DND-41 (cell line): ENCODE measurements around the gene AUTS2.

Source experiments
- ATAC-seq: fragments of 200-7000 bp; cut with Tn5 transposase; 3 replicates; pipeline ENCODE4 v1.9.1; 2021; ENCODE audit warnings: low read depth; ENCODE audit not compliant: insufficient read depth
- DNase-seq: peaks from one replicate; pipeline ENCODE4 v3.0.0-alpha.2; 2020
- H2AFZ ChIP-seq: 2 replicates; pipeline ENCODE4 v1.6.0; 2012; ENCODE audit warnings: low read depth, low read length
- H3K27ac ChIP-seq: 2 replicates; pipeline ENCODE4 v1.5.1; 2012; ENCODE audit warnings: low read length, inconsistent platforms
- H3K27me3 ChIP-seq: fragments of 200-600 bp; sonication (generic); 2 replicates; pipeline ENCODE4 v1.6.0; 2012; ENCODE audit warnings: low read length, mild to moderate bottlenecking, inconsistent platforms; ENCODE audit not compliant: insufficient read depth, poor library complexity
- H3K36me3 ChIP-seq: 2 replicates; pipeline ENCODE4 v1.5.1; 2012; ENCODE audit warnings: low read length, inconsistent platforms; ENCODE audit not compliant: insufficient read depth
- H3K4me1 ChIP-seq: 2 replicates; pipeline ENCODE4 v1.5.1; 2012; ENCODE audit warnings: mild to moderate bottlenecking, low read length; ENCODE audit not compliant: insufficient read depth
- H3K4me2 ChIP-seq: 2 replicates; pipeline ENCODE4 v1.6.0; 2012; ENCODE audit warnings: mild to moderate bottlenecking, moderate library complexity, low read length, inconsistent platforms; ENCODE audit not compliant: insufficient read depth
- H3K4me3 ChIP-seq, 2 experiments: fragments of 200-600 bp in 1 of 2; shearing (Covaris generic) in 1 of 2; 2 replicates each; pipeline ENCODE4 v1.5.1; 2012 to 2016; ENCODE audit warnings: inconsistent platforms in 2 of 2, low read length in 2 of 2, mild to moderate bottlenecking in 2 of 2, low read depth in 1 of 2, moderate library complexity in 1 of 2
- H3K79me2 ChIP-seq: 2 replicates; pipeline ENCODE4 v1.6.0; 2012; ENCODE audit warnings: low read length, inconsistent platforms; ENCODE audit not compliant: insufficient read depth
- H3K9ac ChIP-seq: 2 replicates; pipeline ENCODE4 v1.6.0; 2012; ENCODE audit warnings: low read depth, mild to moderate bottlenecking, inconsistent platforms, low read length, moderate library complexity
- H3K9me3 ChIP-seq: 2 replicates; pipeline ENCODE4 v1.5.1; 2012; ENCODE audit warnings: low read length, moderate library complexity, mild to moderate bottlenecking, inconsistent platforms; ENCODE audit not compliant: insufficient read depth, severe bottlenecking
- H4K20me1 ChIP-seq: 2 replicates; pipeline ENCODE4 v1.6.0; 2012; ENCODE audit warnings: low read length; ENCODE audit not compliant: insufficient read depth
- CTCF ChIP-seq: IDR thresholded peaks from 2 replicates; pipeline ENCODE4 v1.5.1; 2012; ENCODE audit warnings: borderline replicate concordance, low read length, moderate library complexity, mild to moderate bottlenecking; ENCODE audit not compliant: poor library complexity, severe bottlenecking; ENCODE audit errors: extremely low read depth
- EZH2 ChIP-seq: IDR thresholded peaks from 3 replicates; pipeline ENCODE4 v1.6.1; 2012; ENCODE audit warnings: borderline replicate concordance, low read depth, mild to moderate bottlenecking, moderate library complexity, low read length, inconsistent platforms; ENCODE audit not compliant: severe bottlenecking

Gene AUTS2

GRCh38 chr7:70602117-70602516 lies 1003.8 kb downstream of the AUTS2 start:
- Histone ChIP-seq H3K27me3 (no peaks in the 10 kb centered on the region), H3K79me2 (no peaks in the 10 kb centered on the region), H3K9ac (no peak overlapping the region), H3K4me3 (no peak overlapping the region), H4K20me1 (no peaks in the 10 kb centered on the region), H3K4me2 (no peak overlapping the region), H3K9me3 (peaks cover 12% of the 10 kb centered on the region), H3K4me1 (no peaks in the 10 kb centered on the region), H3K36me3 (no peaks in the 10 kb centered on the region), H2AFZ (no peak overlapping the region), H3K27ac (no peak overlapping the region)
- DNase-seq (no peak), ATAC-seq (no peak)
- no peak for TF ChIP-seq CTCF
- no peak for TF ChIP-seq EZH2

GRCh38 chr7:70607281-70607680 lies 1009.0 kb downstream of the AUTS2 start:
- no peaks in the 10 kb centered on the region for H3K36me3 ChIP-seq
- no peak overlapping the region for H3K9ac ChIP-seq
- H3K27me3 ChIP-seq: no peaks in the 10 kb centered on the region
- peaks cover 5% of the 10 kb centered on the region for H3K9me3 ChIP-seq
- no peak overlapping the region for H3K4me3 ChIP-seq
- H3K27ac ChIP-seq: no peak overlapping the region
- H2AFZ ChIP-seq: no peak overlapping the region
- H3K4me2 ChIP-seq: no peak overlapping the region
- no peak for ATAC-seq
- TF ChIP-seq EZH2 (no peak), CTCF (no peak)
- no peak for DNase-seq
- no peaks in the 10 kb centered on the region for H3K79me2 ChIP-seq
- H4K20me1 ChIP-seq: no peaks in the 10 kb centered on the region
- H3K4me1 ChIP-seq: no peaks in the 10 kb centered on the region

- Histone ChIP-seq H3K27me3 (no peaks in the 10 kb centered on the region), H3K4me2 (no peak overlapping the region), H3K79me2 (no peaks in the 10 kb centered on the region), H3K9me3 (peaks cover 5% of the 10 kb centered on the region), H3K4me3 (no peak overlapping the region), H3K9ac (no peak overlapping the region), H3K27ac (no peak overlapping the region), H3K36me3 (no peaks in the 10 kb centered on the region), H4K20me1 (no peaks in the 10 kb centered on the region), H3K4me1 (no peaks in the 10 kb centered on the region), H2AFZ (no peak overlapping the region)
- TF ChIP-seq CTCF (no peak), EZH2 (no peak)
- ATAC-seq: no peak
- no peak for DNase-seq
Observed at GRCh38 chr7:70607759-70608158, 1009.5 kb downstream of the AUTS2 start.

- H3K4me1 ChIP-seq: no peaks in the 10 kb centered on the region
- no peak overlapping the region for H2AFZ ChIP-seq
- no peak overlapping the region for H3K27ac ChIP-seq
- H3K9me3 ChIP-seq: peaks cover 5% of the 10 kb centered on the region
- no peaks in the 10 kb centered on the region for H3K27me3 ChIP-seq
- H4K20me1 ChIP-seq: no peaks in the 10 kb centered on the region
- no peak for ATAC-seq
- H3K79me2 ChIP-seq: no peaks in the 10 kb centered on the region
- TF ChIP-seq CTCF: no peak
- no peak overlapping the region for H3K4me2 ChIP-seq
- H3K4me3 ChIP-seq: no peak overlapping the region
- H3K36me3 ChIP-seq: no peaks in the 10 kb centered on the region
- no peak for DNase-seq
- H3K9ac ChIP-seq: no peak overlapping the region
Observed at GRCh38 chr7:70608229-70608628, 1010.0 kb downstream of the AUTS2 start.
